GM21515 (cell line): ENCODE results near the gene ACBD6.

Experiments
- ATAC-seq: cut with Tn5 transposase; IDR thresholded peaks from one replicate; pipeline ENCODE4 v1.9.1; 2021; ENCODE audit not compliant: unreplicated experiment

The ACBD6 gene

GRCh38 chr1:180244840-180245239 lies 257.5 kb downstream of the ACBD6 start:
- ATAC-seq, result no peak

GRCh38 chr1:180243517-180244221 lies 258.7 kb downstream of the ACBD6 start:
- no peak for ATAC-seq

- ATAC-seq, result no peak
These were observed 260.4 kb downstream of the ACBD6 start for GRCh38 chr1:180241716-180242544.

- ATAC-seq, result no peak
These were observed 263.0 kb downstream of the ACBD6 start for GRCh38 chr1:180239145-180240096.

- no peak for ATAC-seq
These were observed 263.7 kb downstream of the ACBD6 start for GRCh38 chr1:180238675-180239074.
